ENCODE data around the gene MGAT5B. TPM values are rescaled to one million over a fixed set of nuclear protein-coding genes. Genes with fewer than 3 reads are reported as not detected.

MGAT5B gene
- total and polyA plus RNA-seq, 11 donors: 0.07 to 0.21 (median 0.15) TPM; not detected in 6

- WGBS, 4 donors: 40 to 64% (median 49%) methylated on average over 1 to 9 of the region's 9 CpGs
Observed at GRCh38 chr17:76903631-76904030, 35.4 kb downstream of the MGAT5B start.

GRCh38 chr17:76904116-76904515 lies 35.9 kb downstream of the MGAT5B start:
- H3K9me3 ChIP-seq: peaks cover 0 to 8% (median 0%) of the 10 kb centered on the region in 12 donors
- peaks cover 0 to 14% (median 1%) of the 10 kb centered on the region in 12 donors for H3K4me1 ChIP-seq
- ATAC-seq: no peak
- no peaks in the 10 kb centered on the region for H3K36me3 ChIP-seq
- intact Hi-C loops (cut with DNase I): no loop called here
- H3K27ac ChIP-seq: no peak overlapping the region
- H3K4me3 ChIP-seq: no peak overlapping the region
- H3K27me3 ChIP-seq: peaks cover 0 to 21% (median 0%) of the 10 kb centered on the region in 9 donors
- WGBS, 4 donors: 85 to 96% (median 89%) methylated on average over 5 to 13 of the region's 13 CpGs
- TF ChIP-seq POLR2A (IDR thresholded peaks at IDR 0.05): no peak
- no peak for TF ChIP-seq CTCF (IDR thresholded peaks at IDR 0.05)
- DNase-seq: no peak

More at GRCh38 chr17:76903631-76904030, 35.4 kb downstream of the MGAT5B start:
- H3K4me1 ChIP-seq: peaks cover 0 to 14% (median 1%) of the 10 kb centered on the region in 12 donors
- DNase-seq: no peak
- no peak for ATAC-seq
- H3K36me3 ChIP-seq: no peaks in the 10 kb centered on the region
- peaks cover 0 to 21% (median 0%) of the 10 kb centered on the region in 9 donors for H3K27me3 ChIP-seq
- intact Hi-C loops (cut with DNase I): no loop called here
- H3K9me3 ChIP-seq: peaks cover 0 to 8% (median 0%) of the 10 kb centered on the region in 12 donors
- TF ChIP-seq POLR2A (IDR thresholded peaks at IDR 0.05): no peak
- no peak for TF ChIP-seq CTCF (IDR thresholded peaks at IDR 0.05)
- no peak overlapping the region for H3K27ac ChIP-seq
- no peak overlapping the region for H3K4me3 ChIP-seq

- Histone ChIP-seq H3K36me3 (no peaks in the 10 kb centered on the region), H3K9me3 (peaks cover 0 to 8% (median 0%) of the 10 kb centered on the region in 12 donors), H3K4me1 (peaks cover 0 to 14% (median 1%) of the 10 kb centered on the region in 12 donors), H3K4me3 (no peak overlapping the region), H3K27ac (no peak overlapping the region), H3K27me3 (peaks cover 0 to 19% (median 0%) of the 10 kb centered on the region in 9 donors)
- intact Hi-C loops (cut with DNase I): no loop called here
- DNase-seq: no peak
- 90 to 96% (median 94%) methylated on average over 8 of the region's 8 CpGs for WGBS, 4 donors
- no peak for ATAC-seq
- TF ChIP-seq POLR2A (IDR thresholded peaks at IDR 0.05): no peak
- no peak for TF ChIP-seq CTCF (IDR thresholded peaks at IDR 0.05)
Observed at GRCh38 chr17:76905036-76905435, 36.8 kb downstream of the MGAT5B start.

GRCh38 chr17:76905836-76906235 lies 37.6 kb downstream of the MGAT5B start:
- H3K4me1 ChIP-seq: peaks cover 0 to 14% (median 1%) of the 10 kb centered on the region in 12 donors

More at GRCh38 chr17:76905836-76906235, 37.6 kb downstream of the MGAT5B start:
- DNase-seq: no peak
- Histone ChIP-seq H3K36me3 (no peaks in the 10 kb centered on the region), H3K9me3 (peaks cover 0 to 8% (median 0%) of the 10 kb centered on the region in 12 donors), H3K27me3 (peaks cover 0 to 19% (median 0%) of the 10 kb centered on the region in 9 donors), H3K27ac (no peak overlapping the region), H3K4me3 (no peak overlapping the region)
- ATAC-seq: no peak
- WGBS, 4 donors: 37 to 65% (median 59%) methylated on average over 12 to 17 of the region's 17 CpGs
- TF ChIP-seq CTCF (IDR thresholded peaks at IDR 0.05) (no peak), POLR2A (IDR thresholded peaks at IDR 0.05) (no peak)
- intact Hi-C loops (cut with DNase I): no loop called here
